ENCODE data around the gene PDE4D.

PDE4D gene

GRCh38 chr5:59843511-59844213, 49.9 kb downstream of the PDE4D start:
- WGBS, 2 experiments = 95 to 97% methylated on average over 1 of the region's 1 CpG
- Histone ChIP-seq H3K27ac (ENCODE audit: insufficient read depth, low read depth, low read length, poor library complexity, severe bottlenecking) (no peak overlapping the region), H3K4me3 (ENCODE audit: insufficient read depth, low read depth, low read length) (no peak overlapping the region), H3K9me3 (ENCODE audit: control insufficient read depth, low read length) (no peaks in the 10 kb centered on the region), H3K27me3 (ENCODE audit: control insufficient read depth, insufficient read depth, low read length, poor library complexity, severe bottlenecking) (no peaks in the 10 kb centered on the region), H3K36me3 (ENCODE audit: control insufficient read depth, insufficient read depth, low read length) (no peaks in the 10 kb centered on the region), H3K4me1 (ENCODE audit: control insufficient read depth, insufficient read depth, low read length) (no peaks in the 10 kb centered on the region)

GRCh38 chr5:59842999-59843398, 50.5 kb downstream of the PDE4D start:
- H3K4me1 ChIP-seq (ENCODE audit: control insufficient read depth, insufficient read depth, low read length) = no peaks in the 10 kb centered on the region
- no peak overlapping the region for H3K4me3 ChIP-seq (ENCODE audit: insufficient read depth, low read depth, low read length)
- H3K9me3 ChIP-seq (ENCODE audit: control insufficient read depth, low read length) = no peaks in the 10 kb centered on the region
- H3K36me3 ChIP-seq (ENCODE audit: control insufficient read depth, insufficient read depth, low read length) = no peaks in the 10 kb centered on the region
- H3K27me3 ChIP-seq (ENCODE audit: control insufficient read depth, insufficient read depth, low read length, poor library complexity, severe bottlenecking) = no peaks in the 10 kb centered on the region
- H3K27ac ChIP-seq (ENCODE audit: insufficient read depth, low read depth, low read length, poor library complexity, severe bottlenecking) = no peak overlapping the region
- 88 to 100% methylated on average over 1 of the region's 1 CpG for WGBS, 2 experiments

- Histone ChIP-seq H3K9me3 (ENCODE audit: control insufficient read depth, low read length) (no peaks in the 10 kb centered on the region), H3K4me1 (ENCODE audit: control insufficient read depth, insufficient read depth, low read length) (no peaks in the 10 kb centered on the region), H3K27ac (ENCODE audit: insufficient read depth, low read depth, low read length, poor library complexity, severe bottlenecking) (no peak overlapping the region), H3K27me3 (ENCODE audit: control insufficient read depth, insufficient read depth, low read length, poor library complexity, severe bottlenecking) (no peaks in the 10 kb centered on the region), H3K4me3 (ENCODE audit: insufficient read depth, low read depth, low read length) (no peak overlapping the region), H3K36me3 (ENCODE audit: control insufficient read depth, insufficient read depth, low read length) (no peaks in the 10 kb centered on the region)
- 84 to 88% methylated on average over 1 to 3 of the region's 3 CpGs for WGBS, 2 experiments
Observed at GRCh38 chr5:59840200-59840601, 53.3 kb downstream of the PDE4D start.

- Histone ChIP-seq H3K27me3 (ENCODE audit: control insufficient read depth, insufficient read depth, low read length, poor library complexity, severe bottlenecking) (no peaks in the 10 kb centered on the region), H3K27ac (ENCODE audit: insufficient read depth, low read depth, low read length, poor library complexity, severe bottlenecking) (no peak overlapping the region)
Observed at GRCh38 chr5:59838989-59839388, 54.5 kb downstream of the PDE4D start.

GRCh38 chr5:59838067-59838466, 55.5 kb downstream of the PDE4D start:
- Histone ChIP-seq H3K27ac (ENCODE audit: insufficient read depth, low read depth, low read length, poor library complexity, severe bottlenecking) (no peak overlapping the region), H3K36me3 (ENCODE audit: control insufficient read depth, insufficient read depth, low read length) (no peaks in the 10 kb centered on the region), H3K4me1 (ENCODE audit: control insufficient read depth, insufficient read depth, low read length) (no peaks in the 10 kb centered on the region)

More at GRCh38 chr5:59838989-59839388, 54.5 kb downstream of the PDE4D start:
- Histone ChIP-seq H3K4me3 (ENCODE audit: insufficient read depth, low read depth, low read length) (no peak overlapping the region), H3K36me3 (ENCODE audit: control insufficient read depth, insufficient read depth, low read length) (no peaks in the 10 kb centered on the region), H3K4me1 (ENCODE audit: control insufficient read depth, insufficient read depth, low read length) (no peaks in the 10 kb centered on the region), H3K9me3 (ENCODE audit: control insufficient read depth, low read length) (no peaks in the 10 kb centered on the region)
- 59 to 61% methylated on average over 2 of the region's 2 CpGs for WGBS, 2 experiments

GRCh38 chr5:59837071-59837470, 56.5 kb downstream of the PDE4D start:
- H3K27ac ChIP-seq (ENCODE audit: insufficient read depth, low read depth, low read length, poor library complexity, severe bottlenecking) = no peak overlapping the region
- H3K9me3 ChIP-seq (ENCODE audit: control insufficient read depth, low read length) = no peaks in the 10 kb centered on the region
- H3K36me3 ChIP-seq (ENCODE audit: control insufficient read depth, insufficient read depth, low read length) = no peaks in the 10 kb centered on the region
- H3K4me3 ChIP-seq (ENCODE audit: insufficient read depth, low read depth, low read length) = no peak overlapping the region
- 88 to 100% methylated on average over 1 of the region's 1 CpG for WGBS, 2 experiments
- no peaks in the 10 kb centered on the region for H3K27me3 ChIP-seq (ENCODE audit: control insufficient read depth, insufficient read depth, low read length, poor library complexity, severe bottlenecking)
- H3K4me1 ChIP-seq (ENCODE audit: control insufficient read depth, insufficient read depth, low read length) = no peaks in the 10 kb centered on the region

More at GRCh38 chr5:59838067-59838466, 55.5 kb downstream of the PDE4D start:
- no peaks in the 10 kb centered on the region for H3K27me3 ChIP-seq (ENCODE audit: control insufficient read depth, insufficient read depth, low read length, poor library complexity, severe bottlenecking)
- 63 to 73% methylated on average over 2 of the region's 2 CpGs for WGBS, 2 experiments
- H3K4me3 ChIP-seq (ENCODE audit: insufficient read depth, low read depth, low read length) = no peak overlapping the region
- H3K9me3 ChIP-seq (ENCODE audit: control insufficient read depth, low read length) = no peaks in the 10 kb centered on the region

- no peaks in the 10 kb centered on the region for H3K27me3 ChIP-seq (ENCODE audit: control insufficient read depth, insufficient read depth, low read length, poor library complexity, severe bottlenecking)
- no peak overlapping the region for H3K27ac ChIP-seq (ENCODE audit: insufficient read depth, low read depth, low read length, poor library complexity, severe bottlenecking)
- no peaks in the 10 kb centered on the region for H3K36me3 ChIP-seq (ENCODE audit: control insufficient read depth, insufficient read depth, low read length)
- no peaks in the 10 kb centered on the region for H3K9me3 ChIP-seq (ENCODE audit: control insufficient read depth, low read length)
- 80 to 93% methylated on average over 2 to 3 of the region's 3 CpGs for WGBS, 2 experiments
- H3K4me1 ChIP-seq (ENCODE audit: control insufficient read depth, insufficient read depth, low read length) = no peaks in the 10 kb centered on the region
- no peak overlapping the region for H3K4me3 ChIP-seq (ENCODE audit: insufficient read depth, low read depth, low read length)
Observed at GRCh38 chr5:59835800-59836199, 57.7 kb downstream of the PDE4D start.

- WGBS, 2 experiments = 94 to 98% methylated on average over 3 of the region's 4 CpGs
- H3K27me3 ChIP-seq (ENCODE audit: control insufficient read depth, insufficient read depth, low read length, poor library complexity, severe bottlenecking) = no peaks in the 10 kb centered on the region
- no peaks in the 10 kb centered on the region for H3K4me1 ChIP-seq (ENCODE audit: control insufficient read depth, insufficient read depth, low read length)
- no peak overlapping the region for H3K4me3 ChIP-seq (ENCODE audit: insufficient read depth, low read depth, low read length)
- H3K27ac ChIP-seq (ENCODE audit: insufficient read depth, low read depth, low read length, poor library complexity, severe bottlenecking) = no peak overlapping the region
- no peaks in the 10 kb centered on the region for H3K9me3 ChIP-seq (ENCODE audit: control insufficient read depth, low read length)
- no peaks in the 10 kb centered on the region for H3K36me3 ChIP-seq (ENCODE audit: control insufficient read depth, insufficient read depth, low read length)
Observed at GRCh38 chr5:59833448-59833847, 60.1 kb downstream of the PDE4D start.

GRCh38 chr5:59832577-59833301, 60.8 kb downstream of the PDE4D start:
- 90% methylated on average over 7 of the region's 7 CpGs for WGBS, 2 experiments
- Histone ChIP-seq H3K27me3 (ENCODE audit: control insufficient read depth, insufficient read depth, low read length, poor library complexity, severe bottlenecking) (no peaks in the 10 kb centered on the region), H3K27ac (ENCODE audit: insufficient read depth, low read depth, low read length, poor library complexity, severe bottlenecking) (no peak overlapping the region), H3K4me3 (ENCODE audit: insufficient read depth, low read depth, low read length) (no peak overlapping the region), H3K4me1 (ENCODE audit: control insufficient read depth, insufficient read depth, low read length) (no peaks in the 10 kb centered on the region), H3K9me3 (ENCODE audit: control insufficient read depth, low read length) (no peaks in the 10 kb centered on the region), H3K36me3 (ENCODE audit: control insufficient read depth, insufficient read depth, low read length) (no peaks in the 10 kb centered on the region)

GRCh38 chr5:59831326-59832010, 62.1 kb downstream of the PDE4D start:
- Histone ChIP-seq H3K27me3 (ENCODE audit: control insufficient read depth, insufficient read depth, low read length, poor library complexity, severe bottlenecking) (no peaks in the 10 kb centered on the region), H3K27ac (ENCODE audit: insufficient read depth, low read depth, low read length, poor library complexity, severe bottlenecking) (no peak overlapping the region), H3K4me3 (ENCODE audit: insufficient read depth, low read depth, low read length) (no peak overlapping the region), H3K36me3 (ENCODE audit: control insufficient read depth, insufficient read depth, low read length) (no peaks in the 10 kb centered on the region), H3K9me3 (ENCODE audit: control insufficient read depth, low read length) (no peaks in the 10 kb centered on the region), H3K4me1 (ENCODE audit: control insufficient read depth, insufficient read depth, low read length) (no peaks in the 10 kb centered on the region)
- 86 to 95% methylated on average over 2 to 3 of the region's 4 CpGs for WGBS, 2 experiments
